NCI-H146 treated with DMSO at 0.1 percent for 48 hours (cell line): ENCODE data around the gene PANK4.

Experiments used
- DNase-seq: peaks from one replicate; lab custom pipeline; 2025; ENCODE audit not compliant: unreplicated experiment; lab: John Stamatoyannopoulos, UW

The PANK4 gene

GRCh38 chr1:2501041-2501819 lies 25.2 kb downstream of the PANK4 start:
- DNase-seq: no peak

GRCh38 chr1:2499986-2500596 lies 26.3 kb downstream of the PANK4 start:
- DNase-seq: no peak

- no peak for DNase-seq
Observed at GRCh38 chr1:2499260-2499659, 27.1 kb downstream of the PANK4 start.

GRCh38 chr1:2498648-2499047 lies 27.7 kb downstream of the PANK4 start:
- DNase-seq: no peak

GRCh38 chr1:2497891-2498290 lies 28.5 kb downstream of the PANK4 start:
- DNase-seq: no peak

- no peak for DNase-seq
Observed at GRCh38 chr1:2496746-2497145, 29.6 kb downstream of the PANK4 start.

- DNase-seq: no peak
Observed at GRCh38 chr1:2496087-2496622, 30.2 kb downstream of the PANK4 start.

- DNase-seq: no peak
Observed at GRCh38 chr1:2495546-2495945, 30.9 kb downstream of the PANK4 start.

- no peak for DNase-seq
Observed at GRCh38 chr1:2495026-2495425, 31.4 kb downstream of the PANK4 start.

- no peak for DNase-seq
Observed at GRCh38 chr1:2494323-2494693, 32.1 kb downstream of the PANK4 start.

GRCh38 chr1:2493691-2494322 lies 32.6 kb downstream of the PANK4 start:
- DNase-seq: no peak

GRCh38 chr1:2493218-2493617 lies 33.2 kb downstream of the PANK4 start:
- DNase-seq: no peak

- DNase-seq: no peak
Observed at GRCh38 chr1:2492091-2492490, 34.3 kb downstream of the PANK4 start.

GRCh38 chr1:2489615-2490014 lies 36.8 kb downstream of the PANK4 start:
- DNase-seq: no peak

GRCh38 chr1:2488688-2489087 lies 37.7 kb downstream of the PANK4 start:
- no peak for DNase-seq

GRCh38 chr1:2486558-2486957 lies 39.8 kb downstream of the PANK4 start:
- no peak for DNase-seq

GRCh38 chr1:2486041-2486440 lies 40.4 kb downstream of the PANK4 start:
- DNase-seq: no peak

- DNase-seq: no peak
Observed at GRCh38 chr1:2483970-2484369, 42.4 kb downstream of the PANK4 start.

- DNase-seq: no peak
Observed at GRCh38 chr1:2483026-2483425, 43.4 kb downstream of the PANK4 start.

GRCh38 chr1:2482588-2482987 lies 43.8 kb downstream of the PANK4 start:
- DNase-seq: no peak

- no peak for DNase-seq
Observed at GRCh38 chr1:2481885-2482284, 44.5 kb downstream of the PANK4 start.

GRCh38 chr1:2480986-2481364 lies 45.4 kb downstream of the PANK4 start:
- DNase-seq: no peak
